Epithelial cell of esophagus (primary cell): ENCODE results near the gene SWI5.

Experiments used
- DNase-seq: peaks from one replicate; pipeline ENCODE4 v3.0.0; 2010; ENCODE audit warnings: low read depth
- H3K4me3 ChIP-seq: 2 replicates; pipeline ENCODE4 v1.5.1; 2011; ENCODE audit warnings: mild to moderate bottlenecking, low read length, control low read depth
- TF ChIP-seq, protein P1 (sequence below): IDR thresholded peaks from 2 replicates; pipeline ENCODE4 v1.5.1; 2011; ENCODE audit warnings: low read depth, mild to moderate bottlenecking, low read length, control low read depth, inconsistent platforms; ENCODE audit not compliant: insufficient read depth; ENCODE audit errors: missing control alignments

The SWI5 gene

DNA sequence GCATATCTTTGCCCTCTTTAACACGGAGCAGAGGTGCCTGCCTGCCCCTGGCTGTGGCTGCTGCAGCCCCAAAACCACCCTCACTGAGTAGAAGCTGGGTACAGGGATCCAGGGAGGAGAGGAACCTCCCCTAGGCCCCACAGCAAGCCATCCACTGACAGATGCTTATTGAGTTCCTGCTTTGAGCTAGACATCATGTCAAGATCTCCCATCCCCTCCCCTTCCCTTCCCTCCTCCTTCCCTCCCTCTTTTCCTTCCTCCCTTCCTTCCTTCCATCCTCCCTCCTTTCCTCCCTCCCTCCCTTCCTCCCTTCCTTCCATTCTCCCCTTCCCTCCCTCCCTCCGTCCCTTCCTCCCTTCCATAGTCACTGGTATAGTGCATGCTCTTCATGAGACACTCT is 29.6 kb upstream of the SWI5 start:
- H3K4me3 ChIP-seq: no peak overlapping the region
- DNase-seq: no peak
- TF ChIP-seq, protein P1, sequence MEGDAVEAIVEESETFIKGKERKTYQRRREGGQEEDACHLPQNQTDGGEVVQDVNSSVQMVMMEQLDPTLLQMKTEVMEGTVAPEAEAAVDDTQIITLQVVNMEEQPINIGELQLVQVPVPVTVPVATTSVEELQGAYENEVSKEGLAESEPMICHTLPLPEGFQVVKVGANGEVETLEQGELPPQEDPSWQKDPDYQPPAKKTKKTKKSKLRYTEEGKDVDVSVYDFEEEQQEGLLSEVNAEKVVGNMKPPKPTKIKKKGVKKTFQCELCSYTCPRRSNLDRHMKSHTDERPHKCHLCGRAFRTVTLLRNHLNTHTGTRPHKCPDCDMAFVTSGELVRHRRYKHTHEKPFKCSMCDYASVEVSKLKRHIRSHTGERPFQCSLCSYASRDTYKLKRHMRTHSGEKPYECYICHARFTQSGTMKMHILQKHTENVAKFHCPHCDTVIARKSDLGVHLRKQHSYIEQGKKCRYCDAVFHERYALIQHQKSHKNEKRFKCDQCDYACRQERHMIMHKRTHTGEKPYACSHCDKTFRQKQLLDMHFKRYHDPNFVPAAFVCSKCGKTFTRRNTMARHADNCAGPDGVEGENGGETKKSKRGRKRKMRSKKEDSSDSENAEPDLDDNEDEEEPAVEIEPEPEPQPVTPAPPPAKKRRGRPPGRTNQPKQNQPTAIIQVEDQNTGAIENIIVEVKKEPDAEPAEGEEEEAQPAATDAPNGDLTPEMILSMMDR: no peak

DNA sequence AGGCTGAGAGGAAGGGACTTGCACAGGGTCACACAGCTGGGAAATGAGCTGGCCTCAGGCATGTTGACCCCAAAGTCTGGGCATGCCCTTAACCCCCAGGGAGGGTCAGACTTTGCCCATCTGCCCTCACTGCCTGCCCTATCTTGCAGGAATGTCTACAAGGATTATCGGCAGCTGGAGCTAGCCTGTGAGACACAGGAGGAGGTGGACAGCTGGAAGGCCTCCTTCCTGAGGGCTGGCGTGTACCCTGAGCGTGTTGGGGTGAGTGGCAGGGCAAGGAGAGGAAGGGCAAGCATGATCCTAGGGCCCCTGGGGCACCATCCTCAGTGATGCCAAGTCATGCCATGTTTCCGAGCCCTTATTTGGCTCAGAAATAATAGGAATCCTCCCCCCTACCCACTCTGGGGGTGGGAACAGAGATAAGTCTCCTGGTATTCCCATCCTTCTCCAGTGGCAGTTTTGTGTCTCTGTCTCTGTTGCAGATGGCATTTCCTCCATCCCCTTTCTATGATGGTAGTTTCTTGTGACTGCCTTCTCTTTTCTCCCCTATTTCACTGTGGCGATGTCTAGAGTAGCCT is 28.8 kb upstream of the SWI5 start:
- no peak for DNase-seq
- TF ChIP-seq, protein P1: no peak
- H3K4me3 ChIP-seq: no peak overlapping the region

DNA sequence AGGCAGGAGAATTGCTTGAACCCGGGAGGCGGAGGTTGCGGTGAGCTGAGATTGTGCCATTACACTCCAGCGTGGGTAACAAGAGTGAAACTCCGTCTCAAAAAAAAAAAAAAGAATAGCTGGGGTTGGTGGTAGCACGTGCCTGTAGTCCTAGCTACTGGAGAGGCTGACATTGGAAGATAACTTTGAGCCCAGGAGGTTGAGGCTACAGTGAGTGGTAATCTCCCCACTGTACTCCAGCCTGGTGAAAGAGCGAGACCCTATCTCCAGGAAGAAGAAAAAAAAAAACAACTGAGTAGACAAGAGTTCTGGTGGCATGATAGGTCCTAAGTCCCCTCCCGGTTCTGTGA is 26.5 kb upstream of the SWI5 start:
- no peak overlapping the region for H3K4me3 ChIP-seq
- TF ChIP-seq, protein P1: no peak
- no peak for DNase-seq

DNA sequence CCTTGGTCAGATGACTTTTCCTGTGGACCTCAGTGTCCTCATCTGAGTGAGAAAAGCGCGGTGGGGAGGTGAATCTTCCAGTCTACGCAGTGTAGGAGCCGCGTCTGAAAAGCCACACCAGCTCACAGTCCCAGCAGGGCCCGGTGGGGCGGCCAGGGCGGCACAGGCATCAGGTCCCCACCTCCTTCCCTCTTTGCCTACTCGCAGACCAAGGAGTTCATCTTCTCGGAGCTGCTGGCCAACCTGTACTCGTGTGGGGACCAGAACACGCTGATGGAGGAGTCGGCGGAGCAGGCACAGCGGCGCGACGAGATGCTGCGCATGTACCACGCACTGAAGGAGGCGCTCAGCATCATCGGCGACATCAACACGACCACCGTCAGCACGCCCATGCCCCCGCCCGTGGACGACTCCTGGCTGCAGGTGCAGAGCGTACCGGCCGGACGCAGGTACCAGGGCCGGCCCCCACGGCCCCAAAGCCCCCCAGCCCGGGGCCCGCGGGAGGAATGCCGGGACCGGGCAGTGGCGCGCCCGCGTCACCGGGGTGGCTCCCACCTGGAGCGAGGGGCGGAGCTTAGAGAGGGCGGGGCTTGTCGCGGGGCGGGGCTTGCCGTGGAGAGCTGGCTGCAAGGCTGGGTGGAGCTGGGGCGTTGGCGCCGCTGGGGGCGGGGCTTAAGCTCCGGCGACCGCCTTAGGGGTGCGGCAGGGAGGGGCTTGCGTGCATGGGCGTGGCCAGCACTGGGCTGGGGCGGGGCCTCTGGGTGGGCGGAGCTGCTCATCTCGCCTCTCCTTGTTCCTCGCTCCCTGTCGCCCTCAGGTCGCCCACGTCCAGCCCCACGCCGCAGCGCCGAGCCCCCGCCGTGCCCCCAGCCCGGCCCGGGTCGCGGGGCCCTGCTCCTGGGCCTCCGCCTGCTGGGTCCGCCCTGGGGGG is 25.9 kb upstream of the SWI5 start:
- DNase-seq: peak; percentile 97
- peak overlapping the region; percentile 56 for H3K4me3 ChIP-seq
- TF ChIP-seq, protein P1: peak; percentile 13

DNA sequence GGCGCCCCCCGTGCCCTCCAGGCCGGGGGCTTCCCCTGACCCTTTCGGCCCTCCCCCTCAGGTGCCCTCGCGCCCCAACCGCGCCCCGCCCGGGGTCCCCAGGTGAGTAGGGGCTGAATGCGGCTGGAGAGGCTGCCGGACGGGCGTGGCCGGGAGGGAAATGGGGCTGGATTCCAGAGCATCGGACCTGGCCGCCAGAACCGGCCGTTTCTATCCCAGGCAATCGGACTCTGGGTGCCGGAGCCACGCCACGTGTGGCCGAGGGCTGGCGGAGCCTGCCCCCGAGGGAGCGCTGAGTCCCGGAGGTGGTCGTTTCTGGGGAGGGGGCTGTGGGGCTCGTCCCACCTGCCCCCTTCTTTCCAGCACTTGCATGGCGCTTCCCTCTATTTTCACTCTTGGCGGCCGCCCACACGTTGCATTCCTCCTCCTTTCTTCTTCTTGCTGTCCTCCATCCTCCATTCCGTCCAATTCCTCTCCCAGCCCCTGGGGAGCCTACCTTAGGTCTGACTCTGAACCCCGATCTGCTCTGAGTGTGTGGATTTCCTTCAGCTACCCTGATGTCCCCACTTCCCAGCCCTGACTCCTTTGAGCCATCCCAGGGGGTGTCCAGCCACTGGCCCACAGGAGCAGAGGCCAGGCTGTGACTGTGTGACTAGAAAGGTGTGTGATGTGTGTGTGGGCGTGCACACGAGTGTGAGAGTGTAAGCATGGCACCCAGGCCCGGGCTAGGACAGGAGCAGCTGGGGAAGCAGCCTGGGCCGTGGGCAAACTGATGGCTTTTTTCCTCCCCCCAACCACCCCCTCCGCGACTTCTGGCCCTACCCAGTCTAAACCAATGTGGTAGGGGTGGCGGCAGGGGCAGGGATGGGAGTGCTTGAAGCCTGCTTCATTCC is 25.0 kb upstream of the SWI5 start:
- DNase-seq: no peak
- TF ChIP-seq, protein P1: no peak
- H3K4me3 ChIP-seq: peak overlapping the region; percentile 56

DNA sequence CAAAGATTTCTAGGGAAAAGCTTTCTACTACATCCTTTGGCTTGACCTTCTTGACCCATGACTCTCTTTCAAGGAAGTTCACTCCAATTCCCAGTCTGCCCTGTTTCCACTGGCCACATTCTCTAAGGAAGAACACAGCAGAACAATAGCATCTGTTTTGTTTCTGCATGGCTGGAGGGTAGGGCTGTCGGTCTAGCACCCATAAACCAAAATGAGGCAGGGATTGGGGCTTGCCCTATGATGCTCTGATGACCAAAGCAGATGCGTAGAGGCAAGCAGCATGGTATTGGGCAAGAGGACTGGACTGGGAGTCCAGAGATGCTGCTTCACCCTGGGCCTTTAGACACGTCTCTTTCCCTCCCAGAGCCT is 24.4 kb upstream of the SWI5 start:
- DNase-seq: no peak

More for the DNA sequence above, 24.4 kb upstream of the SWI5 start:
- TF ChIP-seq, protein P1: no peak
- no peak overlapping the region for H3K4me3 ChIP-seq
